NCI-H2029 treated with DMSO at 0.1 percent for 48 hours (cell line): Measurements from ENCODE around the gene LATS2.
"Not testable (repeated sequence)": the region's sequence is repeated elsewhere in the genome, so short reads cannot be mapped to it uniquely, and the experiment has no call there.

Experiments
- DNase-seq: peaks from one replicate; lab custom pipeline; 2025; lab: John Stamatoyannopoulos, UW

Gene LATS2

DNA sequence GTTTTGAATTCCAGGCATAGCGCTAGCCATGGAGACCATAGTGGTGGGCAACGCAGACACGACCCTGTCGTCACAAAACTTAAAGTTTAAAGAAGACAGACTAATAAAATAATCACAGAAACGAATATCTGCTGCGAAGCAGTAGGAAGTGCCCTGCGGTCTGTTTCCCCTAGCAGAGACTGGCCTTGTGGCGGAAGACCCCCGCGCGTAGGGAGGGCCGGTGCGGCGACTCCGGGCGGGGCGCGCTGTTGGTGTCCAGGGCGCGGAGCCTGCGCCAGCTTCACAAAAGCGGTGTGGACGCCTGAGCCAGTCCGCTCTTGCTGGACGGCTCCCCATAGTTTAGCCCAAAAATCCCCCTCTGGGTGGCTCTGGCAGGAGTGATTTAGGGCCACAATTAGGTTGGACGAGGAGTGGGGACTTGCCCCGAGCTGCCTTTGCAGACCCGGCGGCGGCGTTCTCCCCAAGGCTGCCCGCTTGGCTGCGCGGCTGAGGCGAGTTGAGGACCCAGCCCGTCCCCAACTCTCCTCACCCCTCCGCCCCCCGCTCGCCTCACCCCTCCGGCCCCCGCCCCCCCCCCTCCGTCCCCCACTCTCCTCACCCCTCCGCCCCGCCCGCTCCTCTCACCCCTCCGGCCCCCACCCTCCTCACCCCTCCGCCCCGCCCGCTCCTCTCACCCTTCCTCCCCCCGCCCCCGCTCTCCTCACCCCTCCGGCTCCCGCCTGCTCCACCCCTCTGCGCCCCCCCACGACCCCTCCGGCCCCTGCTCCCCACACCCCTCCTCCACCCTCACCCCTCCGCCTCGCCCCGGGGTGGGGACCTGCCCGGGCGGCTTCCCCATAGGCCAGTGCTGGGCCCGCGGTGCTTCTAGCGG lies 14.2 kb upstream of the LATS2 start:
- DNase-seq = no peak

DNA sequence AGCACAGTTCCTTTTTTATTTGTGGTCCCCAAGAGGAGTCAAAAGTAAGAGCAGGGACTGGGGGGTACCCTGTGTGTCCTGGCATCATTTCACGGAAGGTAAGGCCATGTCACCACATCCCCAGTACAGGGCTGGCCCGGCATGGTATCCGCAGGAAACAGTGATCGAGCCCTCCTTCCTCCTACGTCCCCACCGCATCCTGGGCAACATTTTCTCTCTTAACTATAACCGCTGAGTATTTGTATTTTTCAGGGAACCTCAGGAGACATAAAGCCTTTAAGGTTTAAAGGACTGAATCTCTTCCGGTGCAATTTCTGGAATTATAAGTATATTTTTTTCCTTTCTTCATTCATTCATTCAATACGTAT lies 13.6 kb upstream of the LATS2 start:
- DNase-seq = no peak

DNA sequence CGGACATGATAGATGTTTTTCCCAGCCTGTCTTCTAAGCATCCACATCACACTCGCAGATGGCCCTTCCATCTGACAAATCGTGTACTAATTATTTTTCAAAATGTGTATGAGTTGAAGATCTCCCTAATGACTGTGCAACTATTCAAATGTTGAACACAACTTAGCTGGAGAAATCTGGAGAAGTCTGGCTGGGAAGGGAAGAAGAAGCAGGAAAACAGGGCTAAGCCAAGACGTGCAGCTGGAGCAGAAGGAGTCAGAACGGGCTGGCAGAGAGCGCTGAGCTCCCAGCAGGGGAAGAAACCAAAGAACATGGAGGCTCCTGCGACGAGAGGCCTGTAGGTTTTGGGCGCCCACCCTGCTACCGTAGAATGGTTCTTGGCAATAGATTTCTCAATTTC lies 13.2 kb upstream of the LATS2 start:
- no peak for DNase-seq

DNA sequence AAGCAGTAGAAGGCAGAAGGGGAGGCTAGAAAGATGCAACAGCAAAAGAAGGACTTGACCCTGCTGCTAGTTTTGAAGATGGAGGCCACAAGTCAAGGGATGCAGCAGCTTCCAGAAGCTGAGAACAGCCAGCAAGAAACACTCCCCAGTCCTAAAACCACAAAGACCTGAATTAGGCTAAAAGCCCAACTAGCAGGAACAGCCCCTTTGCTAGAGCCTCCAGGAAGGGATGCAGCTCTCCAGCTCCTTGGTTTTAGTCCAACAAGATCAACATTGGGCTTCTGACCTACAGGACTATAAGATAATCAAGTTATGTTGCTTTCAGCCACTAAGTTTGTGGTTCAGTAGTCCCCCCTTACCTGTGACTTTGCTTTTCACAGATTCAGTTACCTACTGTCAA lies 10.5 kb upstream of the LATS2 start:
- no peak for DNase-seq

DNA sequence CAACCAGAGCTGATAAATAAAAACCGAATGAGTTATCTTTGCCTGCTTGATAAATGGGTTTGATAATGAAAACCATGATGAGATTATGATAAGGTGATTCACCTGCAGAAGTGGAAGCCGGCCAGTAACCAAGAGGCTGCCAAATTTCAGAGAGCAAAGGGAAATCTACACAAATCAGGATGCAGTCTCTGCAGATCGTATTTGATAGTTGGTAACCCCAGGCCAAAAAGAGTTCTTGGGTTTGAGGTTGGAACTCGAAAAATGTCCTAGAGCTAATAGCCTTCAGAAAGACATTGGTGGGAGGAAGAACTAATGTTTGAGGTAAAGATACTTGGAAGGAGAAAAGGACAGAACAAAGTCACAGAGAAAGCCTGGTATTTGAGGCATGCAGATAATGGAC lies 9.6 kb upstream of the LATS2 start:
- DNase-seq = no peak

DNA sequence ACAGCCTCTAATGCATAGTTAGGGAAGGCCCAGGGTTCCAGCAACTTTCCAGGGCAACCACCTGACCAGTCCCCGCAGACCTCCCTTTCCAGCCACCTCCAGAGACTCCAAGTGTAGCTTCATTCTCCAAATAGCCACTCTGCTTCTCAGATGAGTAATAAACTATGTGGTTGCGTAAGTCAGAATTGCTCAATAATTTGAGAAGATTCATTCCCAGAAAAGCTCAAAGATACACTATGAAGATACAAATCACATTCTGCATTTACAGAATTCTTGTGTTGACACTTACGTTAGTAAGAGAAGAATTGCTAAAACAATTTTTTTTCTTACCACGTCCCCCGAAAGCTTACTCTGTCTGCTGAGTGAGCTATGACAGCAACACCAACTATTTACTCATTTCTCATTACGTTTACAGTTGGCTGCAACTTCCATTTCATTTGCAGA lies 8.2 kb upstream of the LATS2 start:
- no peak for DNase-seq

DNA sequence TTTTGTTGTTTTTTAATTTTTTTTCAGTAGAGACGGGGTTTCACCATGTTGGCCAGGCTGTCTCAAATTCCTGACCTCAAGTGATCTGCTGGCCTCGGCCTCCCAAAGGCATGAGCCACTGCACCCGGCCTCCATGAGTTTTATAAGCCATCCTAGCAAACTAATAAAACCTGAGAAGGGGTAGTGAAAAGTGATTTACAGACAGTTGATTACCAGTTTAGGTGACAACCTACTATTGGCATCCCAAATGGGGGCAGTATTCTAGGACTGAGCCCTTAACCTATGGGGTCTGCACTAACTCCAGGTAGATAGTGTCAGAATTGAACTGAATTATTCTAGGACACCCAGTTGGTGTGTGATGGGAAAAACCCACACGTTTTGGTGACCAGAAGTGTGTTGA lies 6.5 kb upstream of the LATS2 start:
- DNase-seq = no peak

DNA sequence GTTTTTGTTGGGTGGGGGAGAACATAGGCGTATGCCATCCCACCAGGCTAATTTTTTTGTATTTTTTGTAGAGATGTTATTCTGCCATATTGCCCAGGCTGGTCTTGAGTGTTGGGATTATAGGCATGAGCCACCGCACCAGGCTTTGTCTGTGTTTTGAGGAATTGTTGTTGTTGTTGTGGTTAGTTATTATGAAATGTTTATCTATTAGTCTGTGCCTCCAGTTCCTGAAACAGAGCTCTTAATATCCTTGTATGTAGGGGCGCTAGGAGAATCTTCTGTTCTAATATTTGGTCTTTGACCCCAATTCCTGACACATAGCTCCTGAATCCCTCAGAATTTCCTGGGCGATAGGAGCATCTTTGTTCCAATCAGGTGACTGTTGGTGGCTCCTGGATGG lies 5.6 kb upstream of the LATS2 start:
- DNase-seq = no peak

DNA sequence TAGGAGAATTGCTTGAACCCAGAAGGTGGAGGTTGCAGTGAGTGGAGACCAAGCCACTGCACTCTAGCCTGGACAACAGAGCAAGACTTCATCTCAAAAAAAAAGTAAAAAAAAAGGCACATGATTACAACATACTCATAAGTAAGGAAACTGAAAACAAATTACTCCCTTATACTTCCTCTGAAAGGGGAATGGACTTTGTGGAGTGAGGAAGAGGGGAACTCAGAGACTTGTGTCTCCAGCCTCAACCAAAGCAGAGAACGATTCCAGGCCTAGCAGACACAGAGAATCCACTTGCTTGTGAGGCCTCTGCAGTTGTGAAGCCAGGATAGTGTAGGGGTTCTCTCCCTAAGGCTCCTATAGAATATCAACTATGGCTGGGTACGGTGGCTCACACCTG lies 4.3 kb upstream of the LATS2 start:
- no peak for DNase-seq

DNA sequence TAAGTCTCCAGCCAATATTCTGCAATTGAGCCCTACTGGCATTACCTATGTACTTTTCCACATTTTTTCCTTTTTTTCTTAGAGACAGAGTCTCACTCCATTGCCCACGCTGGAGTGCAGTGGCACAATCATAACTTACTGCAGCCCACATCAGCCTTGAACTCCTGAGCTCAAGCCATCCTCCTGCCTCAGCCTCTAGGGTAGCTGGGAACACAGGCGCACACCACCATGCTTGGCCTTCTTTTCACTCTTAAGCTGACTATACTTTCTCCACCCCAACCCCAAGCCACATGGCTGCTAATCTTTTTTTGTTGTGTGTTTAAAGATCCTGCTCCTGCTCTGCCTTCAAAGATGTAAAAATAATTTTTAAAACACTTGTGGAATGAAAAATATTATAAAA lies 1.6 kb upstream of the LATS2 start:
- DNase-seq = no peak

DNA sequence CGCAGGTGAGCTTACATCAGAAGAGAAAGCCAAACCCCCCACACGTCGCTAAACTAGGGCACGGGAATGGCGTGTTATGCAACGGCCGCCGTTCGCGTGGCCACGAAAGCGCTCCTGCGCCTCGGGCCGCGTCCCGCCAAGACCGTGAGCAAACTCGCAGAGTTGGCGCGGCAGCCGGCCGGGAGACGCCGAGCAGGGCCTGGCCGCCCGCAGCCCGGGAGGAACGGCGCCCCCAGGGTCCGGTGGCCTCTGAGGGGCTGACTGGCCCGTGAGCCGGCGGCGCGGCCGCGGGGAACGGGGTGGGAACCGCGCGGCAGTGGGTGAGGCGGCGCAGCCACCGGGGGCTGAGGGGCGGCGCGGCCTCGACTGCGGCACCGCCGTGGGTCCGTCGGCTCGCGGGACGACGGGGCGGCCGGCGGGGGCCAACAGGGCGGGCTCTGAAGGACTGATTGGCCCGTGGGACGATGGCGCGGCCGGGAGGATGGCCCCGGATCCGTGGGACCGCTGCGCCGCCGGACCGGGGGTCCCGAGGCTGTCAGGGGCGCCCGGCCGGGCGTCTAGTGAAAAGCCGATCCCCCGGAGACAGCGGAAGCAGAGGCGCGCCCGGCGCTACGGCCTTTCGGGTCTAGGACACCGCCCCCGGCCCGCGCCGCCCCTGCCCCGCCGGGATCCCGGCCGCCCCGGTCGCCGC lies 903 bp downstream of the LATS2 start:
- DNase-seq = no peak

DNA sequence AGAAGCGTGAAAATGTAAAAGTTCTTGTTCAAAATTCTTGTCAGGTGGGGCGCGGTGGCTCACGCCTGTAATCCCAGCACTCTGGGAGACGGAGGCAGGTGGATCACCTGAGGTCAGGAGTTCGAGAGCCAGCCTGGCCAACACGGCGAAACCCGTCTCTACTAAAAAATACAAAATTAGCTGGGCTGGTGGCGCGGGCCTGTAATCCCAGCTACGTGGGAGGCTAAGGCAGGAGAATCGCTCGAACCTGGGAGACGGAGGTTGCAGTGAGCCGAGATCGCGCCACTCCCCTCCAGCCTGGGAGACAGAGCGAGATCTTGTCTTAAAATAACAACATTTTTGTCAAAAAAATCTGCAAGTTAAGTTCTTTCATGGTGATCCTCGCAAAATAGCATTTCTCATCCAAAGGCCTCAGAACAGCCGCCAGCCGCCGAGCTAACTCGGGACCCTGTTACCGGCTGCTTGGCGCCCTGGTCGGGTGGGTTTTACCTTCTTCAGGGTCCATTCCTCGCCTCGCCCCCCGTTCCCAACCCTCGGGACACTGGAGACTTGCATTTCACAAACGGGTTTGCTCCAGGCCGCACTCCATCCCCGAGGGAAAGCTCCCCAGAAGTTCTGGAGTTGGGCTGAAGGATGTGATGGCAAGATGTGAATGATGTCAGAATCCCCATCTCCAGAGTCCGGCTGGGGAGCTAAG lies 1.6 kb downstream of the LATS2 start:
- DNase-seq = no peak

DNA sequence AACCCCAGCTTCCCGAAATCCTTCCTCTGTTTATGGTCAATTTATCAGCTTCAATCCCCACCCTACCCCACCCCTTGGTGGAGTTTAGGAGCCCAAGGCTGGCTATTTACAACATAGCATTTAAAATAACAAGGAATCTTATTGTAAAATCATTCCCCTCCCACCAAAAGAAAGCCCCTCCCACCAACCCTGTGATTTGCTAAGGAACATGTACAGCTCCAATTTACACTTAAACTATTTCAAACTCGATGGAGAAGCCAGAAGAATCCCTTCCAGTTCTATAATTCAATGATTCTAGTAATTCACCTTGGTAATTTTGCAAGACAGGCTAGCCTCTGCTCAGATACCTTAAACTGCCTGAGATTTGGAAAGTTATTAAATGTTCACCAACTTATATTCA lies 3.0 kb downstream of the LATS2 start:
- DNase-seq = no peak

DNA sequence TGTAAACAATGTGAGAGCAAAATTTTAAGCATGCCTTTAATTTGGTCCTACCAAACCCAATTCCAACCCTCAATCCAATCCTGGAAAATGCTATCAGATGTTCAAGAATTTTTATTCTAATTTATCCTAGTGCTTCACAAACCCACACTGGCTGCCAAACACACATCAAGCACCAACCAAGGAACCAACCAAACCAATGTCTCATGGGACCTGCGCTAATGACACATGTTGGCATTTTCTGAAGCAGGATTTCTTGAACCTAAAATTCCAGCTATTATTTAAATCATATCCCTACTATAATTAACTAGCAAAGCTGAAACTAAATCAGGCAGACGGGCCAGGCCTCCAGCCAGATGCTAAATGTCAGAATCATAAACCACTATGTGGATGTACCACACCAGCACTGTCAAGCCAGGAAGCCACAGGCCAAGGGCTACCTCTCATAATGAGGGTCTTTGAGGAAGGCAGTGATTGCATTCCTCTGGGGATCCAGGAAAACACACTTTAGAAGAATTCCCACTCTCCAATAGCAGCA lies 5.8 kb downstream of the LATS2 start:
- DNase-seq = no peak

DNA sequence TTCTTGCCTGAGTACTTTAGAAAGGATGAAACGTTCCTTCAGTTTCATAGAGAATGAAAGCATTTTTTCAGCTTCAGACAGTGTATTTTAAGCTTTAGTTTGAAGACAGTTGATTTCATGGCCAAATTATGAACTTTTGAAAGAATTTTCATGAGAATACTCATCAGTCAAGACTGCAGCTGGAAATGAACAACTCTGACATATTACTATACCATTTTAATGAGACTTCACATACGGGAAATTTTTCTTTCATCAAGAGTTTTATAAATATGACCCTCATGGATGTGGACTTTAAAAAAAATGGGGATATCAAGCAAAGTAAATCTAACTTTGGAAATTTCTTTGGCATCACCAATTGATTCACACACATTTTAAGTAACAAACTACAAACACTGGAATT lies 6.4 kb downstream of the LATS2 start:
- DNase-seq = no peak

DNA sequence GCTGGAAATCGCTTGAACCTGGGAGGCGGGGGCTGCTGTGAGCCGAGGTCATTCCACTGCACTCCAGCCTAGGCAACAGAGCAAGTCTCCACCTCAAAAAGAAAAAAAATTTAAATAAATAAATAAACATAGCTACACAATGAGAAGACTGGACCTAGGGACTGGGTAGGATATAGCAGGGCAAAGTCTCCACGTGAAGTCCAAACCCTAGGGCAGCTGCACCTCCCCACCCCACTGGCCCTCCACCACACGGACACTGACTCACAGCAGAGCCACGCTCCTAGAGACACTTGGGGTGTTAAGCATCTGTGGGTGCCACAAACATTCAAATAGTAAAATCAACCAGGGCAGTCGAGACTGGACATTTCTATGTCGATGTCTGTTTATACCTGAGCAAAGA lies 7.1 kb downstream of the LATS2 start:
- DNase-seq = no peak

DNA sequence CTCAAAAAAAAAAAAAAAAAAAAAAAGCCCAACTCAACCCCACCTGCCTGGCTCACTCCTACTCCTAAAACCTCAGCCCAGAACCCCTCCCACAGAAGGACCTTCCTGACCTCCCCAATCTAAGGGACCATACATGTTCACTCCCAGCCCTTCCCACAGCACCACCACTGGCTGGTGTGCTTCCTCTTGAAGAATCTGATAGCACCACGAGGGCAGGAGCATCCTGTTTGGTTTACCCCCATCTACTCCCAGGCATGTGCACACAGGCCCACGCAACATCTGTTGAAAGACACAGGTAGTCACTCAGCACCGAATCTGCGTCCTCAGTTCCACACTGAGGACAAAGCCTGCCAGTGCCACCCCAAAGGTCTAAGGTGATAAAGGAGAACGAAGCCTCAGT lies 8.2 kb downstream of the LATS2 start:
- no peak for DNase-seq

DNA sequence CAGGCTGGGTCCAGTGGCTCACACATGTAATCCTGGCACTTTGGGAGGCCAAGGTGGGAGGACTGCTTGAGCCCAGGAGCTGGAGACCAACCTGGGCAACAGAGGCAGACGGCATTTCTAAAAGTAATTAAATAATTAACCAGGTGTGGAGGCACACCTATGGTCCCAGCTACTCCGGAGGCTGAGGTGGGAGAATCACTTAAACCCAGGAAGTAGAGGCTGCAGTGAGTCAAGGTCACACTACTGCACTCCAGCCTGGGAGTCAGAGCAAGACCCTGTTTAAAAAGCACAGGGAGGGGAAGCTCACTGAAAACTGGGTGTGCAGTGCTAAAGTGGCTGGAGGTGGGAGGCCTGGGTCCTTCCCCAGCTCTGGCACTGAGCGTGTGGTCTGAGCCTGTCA lies 9.7 kb downstream of the LATS2 start:
- no peak for DNase-seq

DNA sequence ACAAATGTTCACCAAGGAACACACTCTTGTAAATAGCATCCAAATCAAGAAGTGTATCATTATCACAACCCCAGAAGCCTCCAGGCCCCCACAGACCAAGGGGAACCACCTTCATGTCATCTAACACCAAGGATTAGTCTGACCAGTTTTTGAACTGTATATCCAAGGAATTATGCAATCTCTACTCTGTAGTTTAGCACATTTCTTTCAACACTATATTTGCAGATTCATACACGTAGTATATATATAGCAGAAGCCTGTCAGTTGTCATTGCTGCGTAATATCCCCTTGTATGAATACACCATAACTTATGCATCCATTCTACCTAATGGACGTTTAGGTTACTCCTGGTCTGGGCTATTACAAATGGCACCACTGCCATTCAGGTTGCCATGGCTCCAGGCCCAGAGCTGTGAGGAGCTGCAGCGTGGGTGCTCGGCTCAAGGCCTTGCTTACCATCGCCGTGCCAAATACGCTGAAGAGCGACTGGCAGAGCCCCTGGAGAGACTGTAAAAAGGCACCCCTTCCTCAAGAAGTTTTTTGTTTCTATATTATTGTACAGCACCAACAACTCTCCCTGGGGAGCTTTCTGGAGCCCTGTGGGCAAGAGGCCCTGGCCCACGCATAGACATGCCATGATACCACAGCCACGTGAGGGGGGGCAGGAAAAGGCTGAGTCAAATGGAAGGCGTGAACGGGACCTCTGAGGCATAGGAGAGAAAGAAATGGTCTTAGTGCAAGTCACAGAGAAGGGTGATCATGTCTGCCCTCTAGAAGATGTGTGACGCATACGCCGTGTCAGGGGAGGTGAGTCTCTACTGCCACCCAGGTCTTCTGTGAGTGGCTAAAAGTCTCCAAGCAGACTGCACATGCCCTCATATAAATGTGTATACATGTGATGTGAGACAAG lies 10.8 kb downstream of the LATS2 start:
- no peak for DNase-seq

DNA sequence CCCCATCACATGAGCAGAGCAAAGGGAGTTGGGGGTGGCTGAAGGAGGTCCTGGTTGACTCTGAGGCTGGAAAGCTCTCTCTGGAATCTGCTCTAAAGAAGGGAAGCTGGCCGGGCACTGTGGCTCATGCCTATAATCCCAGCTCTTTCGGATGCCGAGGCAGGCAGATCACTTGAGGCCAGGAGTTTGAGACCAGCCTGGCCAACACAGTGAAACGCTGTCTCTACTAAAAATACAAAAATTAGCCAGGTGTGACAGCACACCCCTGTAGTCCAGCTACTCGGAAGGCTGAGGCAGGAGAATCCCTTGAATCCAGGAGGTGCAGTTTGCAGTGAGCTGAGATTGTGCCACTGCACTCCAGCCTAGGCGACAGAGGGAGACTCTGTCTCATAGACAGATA lies 11.7 kb downstream of the LATS2 start:
- not testable (repeated sequence) for DNase-seq

DNA sequence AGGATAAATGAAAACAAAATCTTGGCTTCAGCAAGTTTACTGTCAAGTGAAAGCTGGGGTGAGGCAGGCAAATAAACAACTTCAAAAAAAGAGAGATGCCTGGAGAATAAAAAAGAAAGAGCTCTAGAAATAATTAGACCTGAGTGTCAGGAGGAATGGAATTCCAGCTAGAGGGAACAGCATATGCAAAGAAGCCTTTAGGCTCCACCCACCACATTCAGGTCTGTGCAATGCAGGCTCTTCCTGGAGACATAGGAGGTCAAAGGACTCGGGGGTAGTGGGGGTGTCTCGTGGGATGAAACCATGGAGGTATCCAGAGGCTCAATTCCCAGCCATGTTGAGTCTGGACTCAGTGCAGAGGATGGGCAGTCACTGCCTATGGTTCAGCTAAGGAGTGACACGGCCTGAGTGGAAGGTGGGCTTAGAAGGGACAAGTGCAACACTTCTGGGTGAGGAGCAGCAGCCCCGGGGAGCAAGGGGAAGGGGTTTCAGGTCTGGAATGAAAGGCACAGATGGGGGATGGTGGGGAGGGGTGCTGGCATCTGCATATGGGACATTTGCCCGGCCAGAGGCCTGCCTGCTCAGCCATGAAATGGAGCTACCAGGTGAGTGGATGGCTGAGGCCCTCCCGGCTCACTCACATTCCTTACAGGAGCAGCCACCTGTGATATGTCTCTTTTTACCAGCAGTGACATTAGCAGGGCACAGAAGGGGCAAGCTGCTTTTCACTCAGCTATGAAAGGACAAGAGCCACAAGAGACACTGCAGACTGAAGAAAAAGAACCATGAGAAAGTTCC lies 12.3 kb downstream of the LATS2 start:
- DNase-seq = no peak
